NCI-H1436 (cell line): ENCODE results near the gene CNTNAP2.
A peak's percentile ranks its signal among the peaks of the same experiment; 100 is the strongest.

ENCODE experiments used
- DNase-seq: peaks from one replicate; lab custom pipeline; 2025; lab: John Stamatoyannopoulos, UW

CNTNAP2 gene

DNA sequence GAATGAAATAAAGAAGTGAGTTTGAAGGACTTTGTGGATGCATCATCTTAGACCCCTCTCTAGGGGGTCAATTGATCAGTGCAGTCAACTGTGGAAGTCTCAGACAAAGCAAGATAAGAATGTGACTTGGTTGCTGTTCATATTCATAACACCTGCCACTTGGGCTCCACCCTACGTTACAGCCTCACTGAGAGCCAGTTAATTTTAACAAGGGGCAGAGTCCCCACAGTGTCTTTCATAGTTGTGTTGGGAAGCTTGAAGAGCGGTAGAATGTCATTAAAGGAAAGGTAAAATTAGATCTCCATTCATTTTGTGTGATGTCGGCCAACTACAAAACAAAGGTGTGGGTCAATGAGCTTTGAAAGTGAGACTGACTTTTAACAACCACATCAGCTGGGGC lies 2031.9 kb downstream of the CNTNAP2 start:
- DNase-seq, result no peak

DNA sequence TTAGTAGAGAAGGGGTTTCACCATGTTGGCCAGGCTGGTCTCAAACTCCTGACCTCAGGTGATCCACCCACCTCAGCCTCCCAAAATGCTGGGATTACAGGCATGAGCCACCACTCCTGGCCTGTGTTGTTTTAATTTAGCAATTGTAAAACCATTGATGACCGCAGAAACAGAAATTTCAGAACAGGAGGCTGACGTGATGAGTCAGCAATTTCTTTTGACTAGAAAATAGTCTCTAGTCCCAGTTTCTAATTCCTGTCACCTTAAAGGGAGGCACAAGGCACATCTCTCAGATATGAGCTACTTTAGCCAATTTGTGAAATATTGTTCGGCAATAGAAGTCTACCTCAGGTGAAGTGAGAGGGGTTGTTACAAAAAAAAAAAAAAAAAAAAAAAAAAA lies 2033.1 kb downstream of the CNTNAP2 start:
- no peak for DNase-seq

DNA sequence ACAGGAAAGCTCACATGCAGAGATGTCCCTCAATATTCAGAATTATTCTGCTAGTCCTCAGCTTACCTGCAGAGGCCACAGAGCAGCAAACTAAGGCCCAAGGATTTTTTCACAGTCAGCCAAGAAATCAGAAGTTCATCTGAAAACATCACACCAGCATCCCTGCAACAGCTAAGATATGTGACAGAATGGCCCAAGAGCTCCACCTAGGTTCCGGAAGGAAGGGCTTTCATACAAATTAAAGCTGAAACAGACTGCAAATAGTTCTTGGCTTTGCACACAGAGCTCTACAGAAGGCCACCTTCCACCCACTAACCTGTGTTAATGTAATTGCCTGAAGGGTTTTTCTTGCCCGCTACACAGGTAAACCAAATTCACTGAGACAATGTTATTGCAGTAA lies 2035.2 kb downstream of the CNTNAP2 start:
- DNase-seq, result no peak

DNA sequence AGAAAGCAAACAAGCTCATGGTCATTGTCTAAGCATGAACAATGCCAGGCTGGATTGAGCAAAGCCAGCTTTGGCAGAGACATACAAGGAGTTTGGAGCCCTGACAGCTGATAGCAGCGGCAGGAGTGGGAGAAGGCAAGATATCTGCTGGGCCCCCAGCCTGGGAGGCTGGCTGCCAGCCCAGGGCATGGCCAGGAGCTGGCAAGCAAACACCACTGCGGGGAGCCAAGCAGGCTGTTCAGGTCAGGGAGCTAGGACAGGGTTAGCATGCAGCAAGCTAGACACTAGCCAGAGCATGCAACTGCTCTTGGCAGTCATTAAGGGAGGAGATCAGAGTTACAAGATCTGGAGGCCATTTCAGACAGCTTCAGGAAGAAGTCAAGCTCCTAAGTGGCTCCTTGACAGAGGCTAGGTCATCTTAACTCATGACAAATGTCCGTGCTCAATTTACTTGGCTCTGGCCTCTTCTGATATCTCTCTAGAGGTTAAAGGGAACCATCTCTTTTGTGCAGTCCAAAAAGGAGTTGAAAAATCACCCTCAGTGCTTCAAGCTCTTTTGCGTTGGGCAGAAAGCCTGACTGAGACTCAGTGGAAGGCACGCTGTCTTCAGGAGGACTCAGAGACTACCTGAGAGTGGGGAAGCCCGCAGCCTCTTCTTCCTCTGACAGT lies 2037.1 kb downstream of the CNTNAP2 start:
- DNase-seq, result no peak

DNA sequence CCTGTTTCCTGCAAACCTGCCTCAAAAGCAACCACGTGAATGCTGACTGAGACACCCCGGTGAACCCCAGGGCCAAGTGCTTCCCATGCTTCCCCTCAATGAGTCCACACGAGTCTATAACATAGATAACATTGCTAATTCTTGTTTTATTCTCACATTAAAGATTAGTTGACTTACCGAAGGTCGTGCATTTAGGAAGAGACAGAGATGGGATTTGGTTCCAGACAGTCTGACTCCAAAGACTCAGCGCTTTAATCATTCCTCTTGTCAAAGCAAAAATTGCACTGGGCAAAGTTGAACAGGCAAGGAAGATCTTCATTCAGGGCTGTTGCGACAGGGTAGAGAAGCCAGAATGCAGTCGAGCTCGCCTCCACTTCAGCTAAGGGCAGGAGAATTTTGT lies 2038.4 kb downstream of the CNTNAP2 start:
- no peak for DNase-seq

DNA sequence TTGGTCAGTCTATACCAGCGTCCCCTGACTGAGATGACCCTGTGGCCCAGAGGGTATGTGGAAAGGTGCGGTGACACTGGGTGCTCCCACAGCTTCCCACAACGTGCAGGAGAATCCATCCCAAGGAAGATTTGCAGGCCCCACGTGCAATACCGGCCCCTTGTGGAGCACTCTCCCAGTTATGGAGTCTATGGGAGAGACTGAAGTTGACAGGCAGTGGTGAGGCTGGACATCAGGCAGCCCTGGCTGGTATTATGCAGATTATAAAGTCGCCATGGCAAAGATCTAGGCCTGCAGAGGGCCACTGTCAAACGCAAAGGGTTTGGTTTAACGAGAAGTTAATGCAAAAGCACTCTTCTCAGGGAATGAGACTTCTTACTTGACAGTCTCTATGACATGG lies 2039.2 kb downstream of the CNTNAP2 start:
- DNase-seq, result no peak

DNA sequence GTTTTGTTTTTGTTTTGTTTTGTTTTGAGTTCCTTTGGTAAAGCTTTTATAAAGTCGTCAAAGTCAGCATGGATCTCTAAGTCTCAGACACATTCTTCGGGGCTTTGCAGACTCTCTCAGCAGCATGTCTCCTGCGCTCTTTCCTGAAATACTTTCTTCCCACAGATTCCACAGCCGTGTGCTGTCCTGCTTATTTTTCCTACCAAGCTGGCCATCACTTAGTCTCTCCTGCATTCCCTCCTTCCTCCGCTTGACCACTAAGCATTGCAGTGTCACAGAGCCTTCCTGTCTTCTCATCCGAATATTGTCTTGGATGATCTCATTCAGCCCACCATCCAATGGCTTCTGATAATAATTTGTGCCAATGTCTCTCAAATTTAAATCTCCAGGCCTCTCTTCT lies 2039.6 kb downstream of the CNTNAP2 start:
- no peak for DNase-seq

DNA sequence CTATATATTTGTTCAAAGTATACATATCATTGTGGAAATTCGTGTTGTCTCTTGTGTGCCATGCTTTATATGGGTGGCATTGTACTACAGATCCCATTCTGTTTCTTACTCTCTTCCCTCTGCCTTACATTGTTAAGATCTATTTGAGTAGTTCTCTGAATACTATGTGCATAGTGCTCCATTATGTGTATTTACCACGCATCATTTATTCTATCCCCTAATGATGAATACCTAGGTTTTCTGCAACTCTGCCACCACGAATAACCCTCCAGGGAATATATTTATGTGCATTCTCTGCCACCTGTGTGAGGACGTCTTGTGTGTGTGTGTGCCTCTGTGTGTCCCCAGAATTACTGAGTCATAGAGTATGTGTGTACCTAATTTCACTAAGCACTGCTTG lies 2042.7 kb downstream of the CNTNAP2 start:
- DNase-seq, result peak; percentile 9

DNA sequence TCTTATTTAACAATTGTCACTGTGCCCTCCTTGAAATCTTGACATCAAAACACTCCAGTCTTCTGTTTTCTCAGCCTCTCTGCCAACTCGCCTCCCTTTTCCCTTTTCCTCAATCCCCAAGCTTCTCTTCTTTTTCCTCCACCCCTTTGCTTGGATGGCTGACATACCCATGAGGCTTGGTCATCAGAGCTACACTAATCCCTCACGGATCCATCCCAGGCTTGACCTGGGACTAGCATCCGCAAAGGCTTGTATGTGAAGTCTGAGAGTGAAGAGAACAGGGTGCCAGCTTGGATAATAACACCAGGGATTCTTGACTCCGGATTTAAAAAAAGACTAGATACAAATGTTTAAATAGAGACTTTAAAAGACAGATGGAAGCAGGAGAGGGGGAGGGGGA lies 2045.2 kb downstream of the CNTNAP2 start:
- no peak for DNase-seq

DNA sequence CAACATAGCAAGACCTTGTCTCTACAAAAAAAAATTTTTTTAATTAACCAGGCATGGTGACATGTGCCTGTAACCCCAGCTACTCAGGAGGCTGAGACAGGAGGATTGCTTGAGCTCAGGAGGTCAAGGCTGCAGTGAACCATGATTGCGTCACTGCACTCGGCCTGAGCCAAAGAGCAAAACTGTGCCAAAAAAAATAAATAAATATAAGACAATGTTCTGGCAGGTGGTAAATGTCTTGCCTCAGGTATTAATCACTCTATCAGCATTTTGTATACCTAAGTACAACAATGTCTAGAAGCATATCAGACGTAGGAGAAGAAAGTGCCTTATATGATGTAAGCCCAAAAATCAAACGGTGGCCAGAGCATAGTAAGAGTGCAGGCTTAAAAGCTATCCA lies 2046.2 kb downstream of the CNTNAP2 start:
- DNase-seq, result no peak

DNA sequence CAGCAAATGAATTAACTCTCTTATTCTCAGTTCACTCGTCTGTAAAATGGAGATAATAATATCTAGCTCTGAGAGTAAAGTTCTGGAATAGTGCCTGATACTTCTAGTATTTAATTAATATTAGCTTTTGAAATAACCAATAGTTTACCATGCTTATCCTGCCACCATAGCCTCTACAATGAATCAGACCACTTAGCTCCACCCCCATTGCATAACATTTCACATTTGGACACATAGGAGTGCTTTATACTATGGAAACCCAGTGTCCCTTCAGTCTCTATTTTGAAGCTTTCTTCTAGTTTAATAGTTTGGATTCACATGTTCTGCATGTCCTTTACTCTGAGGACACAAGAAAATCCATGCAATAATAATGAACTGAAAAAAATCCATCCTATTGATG lies 2046.6 kb downstream of the CNTNAP2 start:
- no peak for DNase-seq

DNA sequence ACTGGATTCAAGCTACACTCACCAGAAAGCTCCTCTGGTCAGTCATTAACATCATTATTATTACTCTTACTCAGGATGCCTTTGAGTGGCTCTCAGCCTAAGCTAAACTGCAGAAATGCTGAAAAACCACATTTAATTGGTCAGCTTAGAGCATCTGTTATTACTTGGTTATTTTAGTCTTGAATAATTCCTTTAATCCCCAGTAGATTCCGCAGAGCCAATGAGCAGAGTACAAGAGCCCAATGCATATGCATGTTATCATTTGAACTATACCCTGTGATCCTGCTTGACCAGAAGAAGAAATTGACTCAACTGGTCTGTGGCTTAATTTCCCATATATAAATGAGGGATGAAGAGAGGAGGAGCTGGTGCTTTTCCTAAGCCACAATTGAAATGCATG lies 2056.3 kb downstream of the CNTNAP2 start:
- no peak for DNase-seq

DNA sequence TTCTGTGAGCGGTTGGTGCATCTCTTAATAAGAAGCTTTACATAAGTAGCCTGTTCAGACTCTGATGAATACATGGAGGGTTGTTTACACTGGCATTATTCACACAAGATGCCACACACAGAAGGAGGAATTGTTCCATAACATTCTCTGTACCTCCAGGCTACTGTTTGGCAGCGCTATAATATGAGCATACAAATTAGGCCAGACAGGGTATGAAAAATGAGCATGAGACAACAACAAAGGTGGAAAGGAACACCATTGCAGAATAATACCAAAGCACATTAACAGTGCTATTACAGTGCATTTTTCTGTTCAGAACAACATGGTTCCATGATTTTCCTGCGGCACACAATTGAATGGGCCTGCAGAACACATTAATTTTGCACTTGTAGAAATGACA lies 2056.8 kb downstream of the CNTNAP2 start:
- DNase-seq, result peak; percentile 78

DNA sequence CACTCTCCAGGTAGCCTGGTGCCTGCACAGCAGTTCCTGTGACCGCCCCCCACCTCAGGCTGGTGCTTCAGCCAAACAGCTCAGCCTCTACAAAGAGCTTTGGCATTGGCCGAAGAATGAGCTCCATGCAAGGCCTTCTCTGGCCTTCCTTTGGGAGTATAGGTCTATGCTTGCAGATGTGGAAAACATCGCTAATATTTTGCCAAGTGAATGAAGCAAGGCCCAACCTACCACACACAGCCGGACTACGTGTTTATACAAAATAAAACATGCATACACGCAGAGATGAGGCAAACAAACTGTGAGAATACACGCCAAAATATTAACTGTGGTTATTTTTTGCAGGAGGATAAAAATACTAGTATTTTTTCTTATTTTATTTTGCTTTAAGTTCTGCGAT lies 2057.8 kb downstream of the CNTNAP2 start:
- DNase-seq, result no peak

DNA sequence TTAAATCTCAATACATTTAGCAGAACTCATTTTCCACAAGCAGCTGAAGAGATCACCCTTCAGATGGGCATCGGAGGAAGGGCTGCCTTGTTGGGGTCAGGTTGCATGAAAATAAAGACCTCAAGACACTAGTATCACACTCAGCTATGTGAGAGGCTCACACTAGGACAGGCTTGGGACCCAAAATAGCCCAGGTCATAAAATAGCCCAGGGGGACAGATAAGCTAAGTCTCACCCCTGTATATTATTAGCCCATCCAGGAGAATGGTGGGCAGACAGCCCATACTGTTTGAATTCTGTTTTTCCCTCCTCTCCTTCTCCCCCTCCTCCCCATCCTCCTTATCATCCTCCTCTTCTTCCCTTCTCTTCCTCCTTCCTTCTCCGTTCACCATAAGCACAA lies 2058.9 kb downstream of the CNTNAP2 start:
- no peak for DNase-seq

DNA sequence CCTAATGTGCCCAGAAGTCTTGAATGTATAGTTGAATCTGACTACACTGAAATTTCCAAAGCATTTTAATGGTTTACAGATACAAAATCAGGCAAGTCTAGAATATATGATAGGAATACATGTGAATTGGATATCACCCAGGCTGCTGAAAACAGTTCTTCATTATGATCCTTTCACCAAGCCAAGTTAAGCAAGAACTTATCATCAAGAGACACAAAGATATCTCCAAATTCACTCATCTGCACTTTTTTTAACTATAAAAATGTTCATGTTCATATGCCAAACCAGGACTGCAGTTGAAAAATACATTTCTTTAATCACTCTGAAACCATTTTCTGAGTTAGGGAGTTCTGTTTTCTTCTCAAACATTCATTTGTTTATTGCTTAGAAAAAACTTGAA lies 2061.4 kb downstream of the CNTNAP2 start:
- no peak for DNase-seq

DNA sequence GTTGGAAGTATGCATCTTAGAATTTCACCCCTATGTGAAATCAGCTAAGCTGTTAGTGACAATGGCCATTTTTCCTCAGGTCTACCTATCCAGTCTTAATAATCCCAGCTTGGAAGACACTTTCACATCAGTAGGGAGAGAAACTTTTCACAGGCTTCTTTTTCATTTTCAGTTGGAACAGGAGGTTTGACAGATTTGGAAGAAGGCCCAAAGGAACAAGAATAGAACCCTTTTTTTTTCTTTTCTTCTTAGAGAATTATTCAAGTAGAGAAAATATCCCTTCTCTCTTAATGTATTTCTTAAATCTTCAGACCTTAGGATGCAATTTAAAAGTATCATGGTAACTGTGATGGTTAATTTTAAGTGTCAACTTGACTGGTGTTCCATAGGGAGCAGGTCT lies 2063.5 kb downstream of the CNTNAP2 start:
- DNase-seq, result no peak

DNA sequence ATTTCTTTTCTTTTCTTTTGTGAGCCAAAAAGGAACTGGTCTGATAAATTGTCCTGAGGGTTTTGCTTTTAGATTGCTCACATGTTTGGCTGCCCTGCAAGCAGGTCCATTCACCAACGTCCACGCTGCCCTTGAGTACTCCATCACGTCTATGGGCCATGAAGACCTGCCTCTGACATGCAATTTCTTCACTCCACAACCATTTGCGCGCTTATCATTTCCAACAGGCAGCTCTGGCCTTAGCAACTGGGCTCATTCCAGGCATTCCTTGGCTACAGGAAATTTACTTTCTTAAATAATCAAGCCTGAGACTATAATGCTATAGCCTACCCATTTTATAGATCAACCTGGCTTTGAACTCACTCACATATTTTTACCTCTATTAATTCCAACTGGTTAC lies 2065.7 kb downstream of the CNTNAP2 start:
- DNase-seq, result no peak

DNA sequence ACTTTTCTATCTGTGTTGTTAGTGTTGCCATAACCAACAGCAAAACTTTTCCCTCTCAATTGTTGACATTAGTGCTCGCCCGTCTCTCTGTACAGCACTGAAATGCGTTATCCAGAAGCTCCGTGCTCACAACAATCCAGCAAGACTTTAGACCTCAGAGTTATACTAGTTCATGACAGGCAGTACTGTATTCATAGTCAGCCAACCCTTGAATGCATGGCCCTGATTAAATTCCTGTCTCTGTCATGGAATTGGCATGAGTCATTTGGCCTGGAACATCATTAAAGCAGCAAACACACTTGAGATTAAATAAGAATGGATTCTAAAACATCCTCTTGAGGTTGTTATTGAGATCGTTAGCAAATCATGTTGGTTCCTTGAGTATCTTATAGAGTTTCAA lies 2068.4 kb downstream of the CNTNAP2 start:
- DNase-seq, result no peak

DNA sequence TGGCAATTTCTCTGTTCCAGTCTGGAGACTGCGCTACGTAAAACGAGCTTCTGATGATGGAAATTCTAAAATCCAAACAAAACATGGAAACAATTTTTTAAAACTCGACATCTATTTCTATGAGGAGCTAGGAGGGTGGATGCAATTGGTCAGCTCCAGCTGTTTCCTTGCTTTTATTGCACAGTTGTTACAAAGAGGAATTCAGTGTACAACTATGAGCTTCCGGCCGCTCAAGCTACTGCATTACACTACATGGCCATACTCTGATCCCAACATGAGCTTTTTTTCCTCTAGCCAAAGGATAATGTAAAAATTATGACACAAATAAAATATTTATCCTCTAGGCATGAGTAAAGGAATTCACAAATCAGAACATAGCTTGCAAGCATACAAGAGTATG lies 2070.9 kb downstream of the CNTNAP2 start:
- DNase-seq, result no peak

DNA sequence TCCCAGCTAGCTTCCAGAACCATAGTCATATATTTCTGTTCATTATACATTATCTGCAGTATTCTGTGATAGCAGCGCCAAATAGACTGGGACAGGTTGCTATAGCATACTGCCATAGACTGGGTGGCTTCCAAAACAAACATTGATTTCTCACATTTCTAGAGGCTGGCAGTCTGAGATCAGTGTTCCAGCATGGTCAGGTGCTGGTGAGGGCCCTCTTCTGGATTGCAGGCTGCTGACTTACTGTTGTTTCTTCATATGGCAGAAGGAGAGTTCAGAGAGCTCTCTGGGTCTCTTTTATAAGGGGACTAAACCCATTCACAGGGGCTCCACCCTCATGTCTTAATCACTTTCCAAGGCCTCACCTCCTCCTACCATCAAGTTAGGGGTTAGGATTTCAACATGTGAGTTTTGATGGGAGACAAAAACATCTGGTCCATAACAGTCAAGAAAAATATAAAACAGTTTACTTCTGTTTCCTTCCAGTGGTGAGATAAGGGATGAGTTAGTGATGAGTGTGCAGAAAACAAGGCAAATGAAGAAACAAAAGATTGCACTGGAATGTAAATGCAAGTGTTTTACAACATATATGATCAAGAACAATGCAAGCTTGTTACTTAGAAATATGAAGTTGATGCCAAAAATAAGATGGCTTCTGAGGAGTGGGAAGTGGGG lies 2074.9 kb downstream of the CNTNAP2 start:
- no peak for DNase-seq

DNA sequence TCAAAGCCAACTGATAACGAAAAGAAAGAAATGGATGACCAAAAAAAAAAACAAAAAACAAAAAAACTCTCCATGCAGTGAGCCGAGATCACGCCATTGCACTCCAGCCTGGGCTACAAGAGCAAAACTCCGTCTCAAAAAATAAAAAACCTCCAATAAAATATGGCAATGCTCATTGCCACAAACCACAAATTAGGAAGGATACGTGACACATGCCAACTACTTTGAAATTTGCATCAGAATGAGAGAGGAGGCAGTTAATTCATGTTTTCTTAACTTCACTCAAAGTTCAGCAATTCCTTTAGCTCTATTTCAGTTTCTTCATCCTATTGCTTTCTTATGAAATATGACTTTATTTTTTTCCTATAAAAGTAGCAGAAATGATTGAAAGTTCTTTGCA lies 2075.9 kb downstream of the CNTNAP2 start:
- DNase-seq, result no peak

DNA sequence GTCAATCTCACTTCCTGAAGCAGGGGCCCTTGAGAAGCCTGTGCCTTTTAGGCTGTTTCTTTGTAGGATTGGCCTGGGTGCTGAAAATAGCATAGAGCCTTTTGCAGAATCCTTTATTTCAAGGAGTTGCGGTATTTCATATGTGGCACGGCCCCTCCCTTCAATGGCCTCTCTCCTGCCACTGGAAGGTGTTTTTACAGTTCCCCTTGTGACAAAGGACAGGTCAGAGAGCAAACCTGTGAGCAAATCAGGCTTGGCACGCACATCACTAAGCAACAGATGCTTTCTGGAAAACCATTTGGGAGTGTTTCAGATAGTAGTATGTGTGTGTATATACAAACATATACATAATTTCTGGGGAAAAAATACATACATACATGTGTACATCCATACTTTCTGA lies 2085.4 kb downstream of the CNTNAP2 start:
- no peak for DNase-seq

DNA sequence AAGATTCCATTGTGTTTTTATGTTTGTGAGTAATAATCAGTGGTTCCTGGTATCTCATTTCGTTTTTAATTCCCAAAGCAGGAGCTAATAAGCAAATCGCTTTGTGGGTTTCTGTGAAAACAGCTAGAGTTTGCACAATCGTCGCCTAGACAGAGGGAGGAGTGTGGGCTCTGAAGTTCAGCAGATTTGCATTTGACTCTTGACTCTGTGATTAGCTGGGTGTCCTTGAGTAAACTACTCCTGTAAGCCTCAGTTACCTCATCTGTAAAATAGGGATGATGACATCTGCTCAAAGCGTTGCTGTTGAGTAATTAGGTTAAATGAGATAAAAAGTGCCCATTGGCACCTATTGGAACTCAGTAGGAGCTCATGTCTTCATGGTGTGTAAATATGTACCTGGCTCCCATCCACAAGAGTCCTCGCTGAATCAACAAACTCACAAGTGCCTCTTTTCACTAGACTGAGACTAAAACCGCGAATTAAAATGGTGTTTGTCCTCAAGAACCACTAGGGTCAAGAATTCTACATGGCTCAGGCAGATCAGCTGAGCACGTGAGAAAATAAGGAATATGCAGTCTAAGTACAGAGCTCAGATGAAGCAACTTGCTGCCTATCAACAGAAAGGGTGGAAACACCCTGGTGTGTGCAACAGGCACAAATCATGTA lies 2088.2 kb downstream of the CNTNAP2 start:
- DNase-seq, result no peak
